Panc1 (cell line): ENCODE data around the gene CATSPERB. TPM values are rescaled to one million over a fixed set of nuclear protein-coding genes. Genes with fewer than 3 reads are reported as not detected.

Source experiments
- ATAC-seq: fragments of 200-7000 bp; cut with Tn5 transposase; 2 replicates; pipeline ENCODE4 v1.9.1; 2020; ENCODE audit warnings: mild to moderate bottlenecking, moderate library complexity
- BruUV-seq: library from RNA; stranded (reverse); fragments of 400-500 nt; replicated peaks from 2 replicates; lab custom pipeline; 2021; lab: Mats Ljungman, UMichigan
- CTCF ChIA-PET: fragments of 300-600 bp; sonication (Branson Sonifier 250); formaldehyde crosslinking; loops from one replicate; lab custom pipeline; 2022; ENCODE audit warnings: antibody characterized with exemption; lab: Charles Lee
- POLR2A ChIA-PET: fragments of 300-600 bp; sonication (Branson Sonifier 250); formaldehyde crosslinking; loops from one replicate; lab custom pipeline; 2022; ENCODE audit warnings: antibody characterized with exemption; lab: Charles Lee
- DNase-seq: peaks from one replicate; pipeline ENCODE4 v3.0.0-alpha.2; 2010; ENCODE audit warnings: low read depth, low spot score
- H3K27ac ChIP-seq: 2 replicates; pipeline ENCODE4 v1.5.1; 2011; ENCODE audit warnings: mild to moderate bottlenecking, low read length, inconsistent platforms
- H3K27me3 ChIP-seq: fragments of 200-500 bp; sonication (Bioruptor generic); 2 replicates; pipeline ENCODE4 v1.6.0; 2014; ENCODE audit warnings: low read length, inconsistent platforms; ENCODE audit not compliant: control insufficient read depth, insufficient read depth
- H3K36me3 ChIP-seq: fragments of 200-500 bp; sonication (Bioruptor generic); 2 replicates; pipeline ENCODE4 v1.5.1; 2014; ENCODE audit warnings: inconsistent platforms, mild to moderate bottlenecking, low read length, moderate library complexity; ENCODE audit not compliant: control insufficient read depth, insufficient read depth
- H3K4me1 ChIP-seq: 2 replicates; pipeline ENCODE4 v1.5.1; 2011; ENCODE audit warnings: inconsistent platforms, mild to moderate bottlenecking, low read length, moderate library complexity; ENCODE audit not compliant: control insufficient read depth, insufficient read depth
- H3K4me3 ChIP-seq, 2 experiments: 2 replicates each; pipeline ENCODE4 v1.5.1; 2011 to 2012; ENCODE audit warnings: low read depth in 2 of 2, low read length in 2 of 2, mild to moderate bottlenecking in 2 of 2, inconsistent platforms in 1 of 2, moderate library complexity in 1 of 2
- H3K9me3 ChIP-seq: fragments of 200-500 bp; sonication (Bioruptor generic); 2 replicates; pipeline ENCODE4 v1.5.1; 2014; ENCODE audit warnings: low read depth, mild to moderate bottlenecking, inconsistent platforms, low read length, moderate library complexity; ENCODE audit not compliant: control insufficient read depth, insufficient read depth
- POLR2AphosphoS5 ChIP-seq: IDR thresholded peaks from 2 replicates; pipeline ENCODE4 v1.6.1; 2012; ENCODE audit warnings: mild to moderate bottlenecking, low read depth, low read length, moderate library complexity
- SIN3A ChIP-seq: IDR thresholded peaks from 2 replicates; pipeline ENCODE4 v1.6.1; 2012; ENCODE audit warnings: low read depth, mild to moderate bottlenecking, low read length, moderate library complexity, borderline replicate concordance; ENCODE audit not compliant: insufficient read depth
- TCF7L2 ChIP-seq: IDR thresholded peaks from 2 replicates; pipeline ENCODE4 v1.6.1; 2011; ENCODE audit warnings: mild to moderate bottlenecking, low read depth, low read length, inconsistent platforms
- in situ Hi-C: cut with HindIII; loops from 2 replicates; pipeline ENCODE4 v1.10.0; 2016; ENCODE audit warnings: low sequenced_read_pairs, low pct_unique_long_range_greater_than_20kb
- intact Hi-C: fragments of 100-400 bp; cut with micrococcal nuclease; formaldehyde crosslinking; loops from one replicate; pipeline ENCODE4 v1.10.0; 2022; ENCODE audit not compliant: unreplicated experiment
- total RNA-seq: library from RNA; stranded (reverse); gene quantifications from one replicate; pipeline ENCODE4 v1.2.1, GENCODE V29; 2021; ENCODE audit not compliant: unreplicated experiment
- TF ChIP-seq, protein P1 (sequence below), 2 experiments: IDR thresholded peaks; 2 replicates each; pipeline ENCODE4 v1.6.1; 2011 to 2012; ENCODE audit warnings: low read depth in 2 of 2, control low read depth in 1 of 2, low read length in 1 of 2, mild to moderate bottlenecking in 1 of 2, moderate library complexity in 1 of 2; ENCODE audit not compliant: insufficient read depth in 1 of 2
- TF ChIP-seq, protein P2 (sequence below): fragments of 450-650 bp; IDR thresholded peaks from 2 replicates; pipeline ENCODE4 v1.5.1; 2017; ENCODE audit warnings: mild to moderate bottlenecking

CATSPERB gene
- total RNA-seq, 1 experiment from 2014 or later = not detected

DNA sequence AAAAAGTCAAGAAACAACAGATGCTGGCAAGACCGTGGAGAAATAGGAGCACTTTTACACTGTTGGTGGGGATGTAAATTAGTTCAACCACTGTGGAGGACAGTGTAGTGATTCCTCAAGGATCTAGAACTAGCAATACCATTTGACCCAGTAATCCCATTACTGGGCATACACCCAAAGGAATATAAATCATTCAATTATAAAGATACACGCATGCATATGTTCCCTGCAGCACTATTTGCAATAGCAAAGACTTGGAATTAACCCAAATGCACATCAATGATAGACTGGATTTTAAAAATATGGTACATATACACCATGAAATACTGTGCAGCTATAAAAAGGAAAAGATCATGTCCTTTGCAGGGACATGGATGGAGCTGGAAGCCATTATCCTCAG lies 18.0 kb upstream of the CATSPERB start:
- Histone ChIP-seq H3K9me3 (no peaks in the 10 kb centered on the region), H3K27ac (no peak overlapping the region), H3K36me3 (no peaks in the 10 kb centered on the region), H3K4me1 (no peaks in the 10 kb centered on the region), H3K27me3 (no peaks in the 10 kb centered on the region), H3K4me3 (no peak overlapping the region)
- ChIA-PET POLR2A (no interaction called here), CTCF (no interaction called here)
- intact Hi-C loops = no loop called here
- BruUV-seq = no TSS peak
- in situ Hi-C loops = no loop called here
- TF ChIP-seq TCF7L2 (no peak), POLR2AphosphoS5 (no peak), SIN3A (no peak)
- TF ChIP-seq, protein P1, sequence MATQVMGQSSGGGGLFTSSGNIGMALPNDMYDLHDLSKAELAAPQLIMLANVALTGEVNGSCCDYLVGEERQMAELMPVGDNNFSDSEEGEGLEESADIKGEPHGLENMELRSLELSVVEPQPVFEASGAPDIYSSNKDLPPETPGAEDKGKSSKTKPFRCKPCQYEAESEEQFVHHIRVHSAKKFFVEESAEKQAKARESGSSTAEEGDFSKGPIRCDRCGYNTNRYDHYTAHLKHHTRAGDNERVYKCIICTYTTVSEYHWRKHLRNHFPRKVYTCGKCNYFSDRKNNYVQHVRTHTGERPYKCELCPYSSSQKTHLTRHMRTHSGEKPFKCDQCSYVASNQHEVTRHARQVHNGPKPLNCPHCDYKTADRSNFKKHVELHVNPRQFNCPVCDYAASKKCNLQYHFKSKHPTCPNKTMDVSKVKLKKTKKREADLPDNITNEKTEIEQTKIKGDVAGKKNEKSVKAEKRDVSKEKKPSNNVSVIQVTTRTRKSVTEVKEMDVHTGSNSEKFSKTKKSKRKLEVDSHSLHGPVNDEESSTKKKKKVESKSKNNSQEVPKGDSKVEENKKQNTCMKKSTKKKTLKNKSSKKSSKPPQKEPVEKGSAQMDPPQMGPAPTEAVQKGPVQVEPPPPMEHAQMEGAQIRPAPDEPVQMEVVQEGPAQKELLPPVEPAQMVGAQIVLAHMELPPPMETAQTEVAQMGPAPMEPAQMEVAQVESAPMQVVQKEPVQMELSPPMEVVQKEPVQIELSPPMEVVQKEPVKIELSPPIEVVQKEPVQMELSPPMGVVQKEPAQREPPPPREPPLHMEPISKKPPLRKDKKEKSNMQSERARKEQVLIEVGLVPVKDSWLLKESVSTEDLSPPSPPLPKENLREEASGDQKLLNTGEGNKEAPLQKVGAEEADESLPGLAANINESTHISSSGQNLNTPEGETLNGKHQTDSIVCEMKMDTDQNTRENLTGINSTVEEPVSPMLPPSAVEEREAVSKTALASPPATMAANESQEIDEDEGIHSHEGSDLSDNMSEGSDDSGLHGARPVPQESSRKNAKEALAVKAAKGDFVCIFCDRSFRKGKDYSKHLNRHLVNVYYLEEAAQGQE (IDR thresholded peaks at IDR 0.05; ENCODE audit: insufficient read depth in 1 of 2, low read depth in 2 of 2, low read length in 1 of 2) = no peak
- TF ChIP-seq, protein P2, sequence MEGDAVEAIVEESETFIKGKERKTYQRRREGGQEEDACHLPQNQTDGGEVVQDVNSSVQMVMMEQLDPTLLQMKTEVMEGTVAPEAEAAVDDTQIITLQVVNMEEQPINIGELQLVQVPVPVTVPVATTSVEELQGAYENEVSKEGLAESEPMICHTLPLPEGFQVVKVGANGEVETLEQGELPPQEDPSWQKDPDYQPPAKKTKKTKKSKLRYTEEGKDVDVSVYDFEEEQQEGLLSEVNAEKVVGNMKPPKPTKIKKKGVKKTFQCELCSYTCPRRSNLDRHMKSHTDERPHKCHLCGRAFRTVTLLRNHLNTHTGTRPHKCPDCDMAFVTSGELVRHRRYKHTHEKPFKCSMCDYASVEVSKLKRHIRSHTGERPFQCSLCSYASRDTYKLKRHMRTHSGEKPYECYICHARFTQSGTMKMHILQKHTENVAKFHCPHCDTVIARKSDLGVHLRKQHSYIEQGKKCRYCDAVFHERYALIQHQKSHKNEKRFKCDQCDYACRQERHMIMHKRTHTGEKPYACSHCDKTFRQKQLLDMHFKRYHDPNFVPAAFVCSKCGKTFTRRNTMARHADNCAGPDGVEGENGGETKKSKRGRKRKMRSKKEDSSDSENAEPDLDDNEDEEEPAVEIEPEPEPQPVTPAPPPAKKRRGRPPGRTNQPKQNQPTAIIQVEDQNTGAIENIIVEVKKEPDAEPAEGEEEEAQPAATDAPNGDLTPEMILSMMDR = no peak
- DNase-seq (no peak), ATAC-seq (no peak)

DNA sequence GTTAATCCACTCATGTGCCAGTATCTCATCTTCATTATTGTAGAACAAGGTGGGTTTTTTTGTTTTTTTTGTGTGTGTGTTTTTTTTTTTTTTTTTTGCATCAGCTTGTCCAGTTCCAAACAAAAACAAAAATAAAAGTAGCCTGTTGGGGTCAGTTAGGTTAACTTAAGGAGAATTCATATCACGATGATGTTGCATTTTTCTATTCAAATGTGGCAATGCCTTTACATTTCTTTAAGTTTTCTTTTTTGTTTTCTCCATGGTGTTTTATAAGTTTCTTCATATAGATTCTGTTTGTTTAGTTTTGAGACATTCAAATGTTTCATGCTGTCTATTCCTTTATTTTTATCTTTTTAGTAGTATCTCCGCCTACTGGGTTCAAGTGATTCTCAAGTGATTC lies 16.2 kb upstream of the CATSPERB start:
- Histone ChIP-seq H3K27me3 (no peaks in the 10 kb centered on the region), H3K27ac (no peak overlapping the region), H3K36me3 (no peaks in the 10 kb centered on the region), H3K4me1 (no peaks in the 10 kb centered on the region), H3K4me3 (no peak overlapping the region), H3K9me3 (no peaks in the 10 kb centered on the region)
- CTCF ChIA-PET = no interaction called here
- in situ Hi-C loops = no loop called here
- TF ChIP-seq, protein P1 (IDR thresholded peaks at IDR 0.05; ENCODE audit: insufficient read depth in 1 of 2, low read depth in 2 of 2, low read length in 1 of 2) = no peak
- TF ChIP-seq, protein P2 = no peak
- TF ChIP-seq POLR2AphosphoS5 (no peak), SIN3A (no peak), TCF7L2 (no peak)
- BruUV-seq = no TSS peak
- intact Hi-C loops = no loop called here
- no peak for ATAC-seq
- DNase-seq = no peak
- POLR2A ChIA-PET = no interaction called here
